ENCODE data around the gene SULT1B1.

SULT1B1 gene

GRCh38 chr4:69727426-69727825, 33.0 kb downstream of the SULT1B1 start:
- Histone ChIP-seq H3K4me1 (ENCODE audit: low read length) (no peaks in the 10 kb centered on the region), H3K9me2 (replicated peaks; ENCODE audit: insufficient read depth, low read length) (no peaks in the 10 kb centered on the region), H3K9me3 (replicated peaks; ENCODE audit: insufficient read depth, low read length) (no peaks in the 10 kb centered on the region), H3K36me3 (replicated peaks; ENCODE audit: insufficient read depth, low read length) (no peaks in the 10 kb centered on the region), H4K20me1 (ENCODE audit: insufficient read depth, low read length) (no peaks in the 10 kb centered on the region), H3F3A (ENCODE audit: insufficient read depth, low read length) (no peaks in the 10 kb centered on the region), H3K27ac (ENCODE audit: low read length) (no peak overlapping the region), H3K27me3 (replicated peaks; ENCODE audit: insufficient read depth, low read length) (no peaks in the 10 kb centered on the region), H2AFZ (ENCODE audit: low read length) (no peak overlapping the region), H3K9ac (ENCODE audit: low read length) (no peak overlapping the region), H3K79me2 (ENCODE audit: low read length) (no peaks in the 10 kb centered on the region), H3K4me3 (ENCODE audit: low read length) (no peak overlapping the region), H3K4me2 (ENCODE audit: low read depth, low read length) (no peak overlapping the region)
- TF ChIP-seq EZH2phosphoT487 (IDR thresholded peaks at IDR 0.05; ENCODE audit: low read length) (no peak), EZH2 (optimal IDR thresholded peaks at IDR 0.05; ENCODE audit: low read depth, low read length) (no peak), CTCF (IDR thresholded peaks at IDR 0.05; ENCODE audit: low read length) (no peak)
- DNase-seq: no peak

- H3K27me3 ChIP-seq (replicated peaks; ENCODE audit: insufficient read depth, low read length): no peaks in the 10 kb centered on the region
- no peak overlapping the region for H3K4me3 ChIP-seq (ENCODE audit: low read length)
- no peak overlapping the region for H3K9ac ChIP-seq (ENCODE audit: low read length)
- no peak overlapping the region for H3K4me2 ChIP-seq (ENCODE audit: low read depth, low read length)
- H2AFZ ChIP-seq (ENCODE audit: low read length): no peak overlapping the region
- no peaks in the 10 kb centered on the region for H3K9me3 ChIP-seq (replicated peaks; ENCODE audit: insufficient read depth, low read length)
- no peaks in the 10 kb centered on the region for H3K79me2 ChIP-seq (ENCODE audit: low read length)
- no peak for DNase-seq
- TF ChIP-seq EZH2phosphoT487 (IDR thresholded peaks at IDR 0.05; ENCODE audit: low read length): no peak
- TF ChIP-seq CTCF (IDR thresholded peaks at IDR 0.05; ENCODE audit: low read length): no peak
- no peak for TF ChIP-seq EZH2 (optimal IDR thresholded peaks at IDR 0.05; ENCODE audit: low read depth, low read length)
- no peaks in the 10 kb centered on the region for H3K4me1 ChIP-seq (ENCODE audit: low read length)
- no peaks in the 10 kb centered on the region for H3K36me3 ChIP-seq (replicated peaks; ENCODE audit: insufficient read depth, low read length)
- H4K20me1 ChIP-seq (ENCODE audit: insufficient read depth, low read length): no peaks in the 10 kb centered on the region
- H3K9me2 ChIP-seq (replicated peaks; ENCODE audit: insufficient read depth, low read length): no peaks in the 10 kb centered on the region
- H3K27ac ChIP-seq (ENCODE audit: low read length): no peak overlapping the region
- no peaks in the 10 kb centered on the region for H3F3A ChIP-seq (ENCODE audit: insufficient read depth, low read length)
Observed at GRCh38 chr4:69726971-69727370, 33.4 kb downstream of the SULT1B1 start.

GRCh38 chr4:69718396-69719271, 41.8 kb downstream of the SULT1B1 start:
- no peak overlapping the region for H3K27ac ChIP-seq (ENCODE audit: low read length)
- no peak overlapping the region for H3K4me2 ChIP-seq (ENCODE audit: low read depth, low read length)
- H2AFZ ChIP-seq (ENCODE audit: low read length): no peak overlapping the region
- DNase-seq: no peak
- no peaks in the 10 kb centered on the region for H3K36me3 ChIP-seq (replicated peaks; ENCODE audit: insufficient read depth, low read length)
- TF ChIP-seq CTCF (IDR thresholded peaks at IDR 0.05; ENCODE audit: low read length) (no peak), EZH2phosphoT487 (IDR thresholded peaks at IDR 0.05; ENCODE audit: low read length) (no peak), EZH2 (optimal IDR thresholded peaks at IDR 0.05; ENCODE audit: low read depth, low read length) (no peak)
- H3K79me2 ChIP-seq (ENCODE audit: low read length): no peaks in the 10 kb centered on the region
- no peaks in the 10 kb centered on the region for H3K27me3 ChIP-seq (replicated peaks; ENCODE audit: insufficient read depth, low read length)
- no peaks in the 10 kb centered on the region for H4K20me1 ChIP-seq (ENCODE audit: insufficient read depth, low read length)
- no peak overlapping the region for H3K4me3 ChIP-seq (ENCODE audit: low read length)
- H3F3A ChIP-seq (ENCODE audit: insufficient read depth, low read length): no peaks in the 10 kb centered on the region
- no peaks in the 10 kb centered on the region for H3K4me1 ChIP-seq (ENCODE audit: low read length)
- no peak overlapping the region for H3K9ac ChIP-seq (ENCODE audit: low read length)
- H3K9me2 ChIP-seq (replicated peaks; ENCODE audit: insufficient read depth, low read length): no peaks in the 10 kb centered on the region
- H3K9me3 ChIP-seq (replicated peaks; ENCODE audit: insufficient read depth, low read length): no peaks in the 10 kb centered on the region
